ENCODE measurements around the gene EIF4G1.

- TF ChIP-seq EZH2phosphoT487 (IDR thresholded peaks at IDR 0.05; ENCODE audit: borderline replicate concordance) = no peak
- no peak for TF ChIP-seq CTCF (conservative IDR thresholded peaks at IDR 0.05; ENCODE audit: low read length)
These were observed 65.2 kb downstream of the EIF4G1 start, which contains the start of gene CHRD for GRCh38 chr3:184379358-184380184.
